EL (cell line): ENCODE data around the gene KIFC1.
"Not testable (repeated sequence)": the region's sequence is repeated elsewhere in the genome, so short reads cannot be mapped to it uniquely, and the experiment has no call there.

ENCODE experiments used
- DNase-seq: peaks from one replicate; pipeline ENCODE4 v3.0.0-alpha.2; 2016

The KIFC1 gene

GRCh38 chr6:33375143-33375671 lies 16.4 kb upstream of the KIFC1 start:
- DNase-seq, result peak; percentile 84

GRCh38 chr6:33377171-33377570 lies 14.5 kb upstream of the KIFC1 start:
- no peak for DNase-seq

GRCh38 chr6:33379184-33379583 lies 12.4 kb upstream of the KIFC1 start:
- not testable (repeated sequence) for DNase-seq

- DNase-seq, result no peak
These were observed 11.2 kb upstream of the KIFC1 start for GRCh38 chr6:33380272-33380981.

GRCh38 chr6:33383427-33384185 lies 8.0 kb upstream of the KIFC1 start:
- no peak for DNase-seq

- DNase-seq, result peak; percentile 71
These were observed 7.0 kb upstream of the KIFC1 start for GRCh38 chr6:33384581-33385020.

- DNase-seq, result no peak
These were observed 1.4 kb upstream of the KIFC1 start for GRCh38 chr6:33390173-33390572.

- DNase-seq, result no peak
These were observed 801 bp upstream of the KIFC1 start for GRCh38 chr6:33390767-33391277.

- DNase-seq, result peak; percentile 54
These were observed 435 bp downstream of the KIFC1 start for GRCh38 chr6:33391922-33392594.

GRCh38 chr6:33392595-33392948 lies 949 bp downstream of the KIFC1 start:
- no peak for DNase-seq

GRCh38 chr6:33392979-33393378 lies 1.4 kb downstream of the KIFC1 start:
- no peak for DNase-seq

- no peak for DNase-seq
These were observed 5.9 kb downstream of the KIFC1 start for GRCh38 chr6:33397541-33397940.

GRCh38 chr6:33398601-33399000 lies 7.0 kb downstream of the KIFC1 start:
- DNase-seq, result not testable (repeated sequence)

GRCh38 chr6:33399881-33400280 lies 8.3 kb downstream of the KIFC1 start:
- DNase-seq, result not testable (repeated sequence)

- DNase-seq, result no peak
These were observed 13.3 kb downstream of the KIFC1 start for GRCh38 chr6:33404884-33405283.

GRCh38 chr6:33405386-33405940 lies 13.8 kb downstream of the KIFC1 start:
- no peak for DNase-seq

- no peak for DNase-seq
These were observed 14.5 kb downstream of the KIFC1 start for GRCh38 chr6:33406126-33406525.

- peak; percentile 49 for DNase-seq
These were observed 15.6 kb downstream of the KIFC1 start for GRCh38 chr6:33407132-33407718.

GRCh38 chr6:33410050-33410710 lies 18.6 kb downstream of the KIFC1 start:
- DNase-seq, result peak; percentile 99

- DNase-seq, result peak; percentile 85
These were observed 19.3 kb downstream of the KIFC1 start, which contains the start of gene PHF1 for GRCh38 chr6:33410711-33411631. TSS of gene PHF1 (plus strand) at chr6:33411014. CDS start at chr6:33412264, 1,250 bp downstream.

- DNase-seq, result no peak
These were observed 20.0 kb downstream of the KIFC1 start for GRCh38 chr6:33411632-33412005.
